IPS-18c (cell line): ENCODE data around the gene THSD4.
"Not testable (repeated sequence)": the region's sequence is repeated elsewhere in the genome, so short reads cannot be mapped to it uniquely, and the experiment has no call there.

Experiments used
- H3K4me3 ChIP-seq: 2 replicates; pipeline ENCODE4 v1.7.0; 2013; ENCODE audit warnings: low read depth, mild to moderate bottlenecking, low read length, moderate library complexity; ENCODE audit not compliant: insufficient read depth
- H3K9me3 ChIP-seq: one replicate; pipeline ENCODE4 v1.6.1; 2013; ENCODE audit warnings: mild to moderate bottlenecking, low read length, moderate library complexity; ENCODE audit not compliant: control insufficient read depth, insufficient read depth

THSD4 gene

GRCh38 chr15:71397377-71397776, 282.1 kb downstream of the THSD4 start:
- H3K9me3 ChIP-seq, result no peaks in the 10 kb centered on the region
- no peak overlapping the region for H3K4me3 ChIP-seq

GRCh38 chr15:71400294-71400693, 285.0 kb downstream of the THSD4 start:
- Histone ChIP-seq H3K9me3 (no peaks in the 10 kb centered on the region), H3K4me3 (no peak overlapping the region)

GRCh38 chr15:71401728-71402127, 286.5 kb downstream of the THSD4 start:
- not testable (repeated sequence) for H3K4me3 ChIP-seq, H3K9me3 ChIP-seq

GRCh38 chr15:71409541-71409940, 294.3 kb downstream of the THSD4 start:
- no peaks in the 10 kb centered on the region for H3K9me3 ChIP-seq
- H3K4me3 ChIP-seq, result no peak overlapping the region

GRCh38 chr15:71410347-71410746, 295.1 kb downstream of the THSD4 start:
- no peak overlapping the region for H3K4me3 ChIP-seq
- no peaks in the 10 kb centered on the region for H3K9me3 ChIP-seq

GRCh38 chr15:71411538-71412482, 296.5 kb downstream of the THSD4 start:
- H3K9me3 ChIP-seq, result no peaks in the 10 kb centered on the region
- no peak overlapping the region for H3K4me3 ChIP-seq

GRCh38 chr15:71413419-71413818, 298.1 kb downstream of the THSD4 start:
- H3K4me3 ChIP-seq, result no peak overlapping the region
- H3K9me3 ChIP-seq, result no peaks in the 10 kb centered on the region

- H3K9me3 ChIP-seq, result no peaks in the 10 kb centered on the region
Measured at GRCh38 chr15:71414853-71415252, 299.6 kb downstream of the THSD4 start.

GRCh38 chr15:71422530-71423259, 307.4 kb downstream of the THSD4 start:
- Histone ChIP-seq H3K4me3 (no peak overlapping the region), H3K9me3 (no peaks in the 10 kb centered on the region)

More at GRCh38 chr15:71414853-71415252, 299.6 kb downstream of the THSD4 start:
- H3K4me3 ChIP-seq, result no peak overlapping the region

- H3K4me3 ChIP-seq, result no peak overlapping the region; the same call in 1 of the 2 replicates
- H3K9me3 ChIP-seq, result no peaks in the 10 kb centered on the region
Measured at GRCh38 chr15:71424765-71425164, 309.5 kb downstream of the THSD4 start.

- Histone ChIP-seq H3K9me3 (no peaks in the 10 kb centered on the region), H3K4me3 (no peak overlapping the region)
Measured at GRCh38 chr15:71425388-71425787, 310.1 kb downstream of the THSD4 start.

- no peaks in the 10 kb centered on the region for H3K9me3 ChIP-seq
- H3K4me3 ChIP-seq, result no peak overlapping the region
Measured at GRCh38 chr15:71426792-71427191, 311.5 kb downstream of the THSD4 start.

- Histone ChIP-seq H3K4me3 (no peak overlapping the region), H3K9me3 (no peaks in the 10 kb centered on the region)
Measured at GRCh38 chr15:71430782-71431181, 315.5 kb downstream of the THSD4 start.

- Histone ChIP-seq H3K9me3 (no peaks in the 10 kb centered on the region), H3K4me3 (no peak overlapping the region)
Measured at GRCh38 chr15:71431343-71432336, 316.4 kb downstream of the THSD4 start.

- Histone ChIP-seq H3K9me3 (no peaks in the 10 kb centered on the region), H3K4me3 (no peak overlapping the region)
Measured at GRCh38 chr15:71433402-71433801, 318.1 kb downstream of the THSD4 start.

- Histone ChIP-seq H3K9me3 (no peaks in the 10 kb centered on the region), H3K4me3 (no peak overlapping the region)
Measured at GRCh38 chr15:71434774-71435173, 319.5 kb downstream of the THSD4 start.

GRCh38 chr15:71435552-71435951, 320.3 kb downstream of the THSD4 start:
- no peak overlapping the region for H3K4me3 ChIP-seq
- H3K9me3 ChIP-seq, result no peaks in the 10 kb centered on the region
